Left hindlimb (tissue), 1 donor: ENCODE data around the gene RAD17.
"Not testable (repeated sequence)": the region's sequence is repeated elsewhere in the genome, so short reads cannot be mapped to it uniquely, and the experiment has no call there.

Experiments
- DNase-seq: peaks from one replicate; pipeline ENCODE4 v3.0.0-alpha.2; 2018

RAD17 gene

GRCh38 chr5:69404659-69405330 lies 35.2 kb downstream of the RAD17 start:
- DNase-seq = no peak

- DNase-seq = peak; percentile 44
Observed at GRCh38 chr5:69414885-69415583, 45.4 kb downstream of the RAD17 start, which contains the start of gene MARVELD2. Gene MARVELD2 (plus strand): TSS chr5:69415116. CDS start chr5:69419386, 4,270 bp downstream.

GRCh38 chr5:69415584-69415958 lies 46.0 kb downstream of the RAD17 start:
- DNase-seq = no peak

- no peak for DNase-seq
Observed at GRCh38 chr5:69416180-69416579, 46.6 kb downstream of the RAD17 start.

GRCh38 chr5:69416699-69417098 lies 47.1 kb downstream of the RAD17 start:
- DNase-seq = no peak

- no peak for DNase-seq
Observed at GRCh38 chr5:69418554-69418953, 48.9 kb downstream of the RAD17 start.

GRCh38 chr5:69431424-69432303 lies 62.0 kb downstream of the RAD17 start:
- DNase-seq = no peak

GRCh38 chr5:69432412-69433206 lies 63.0 kb downstream of the RAD17 start:
- no peak for DNase-seq

- not testable (repeated sequence) for DNase-seq
Observed at GRCh38 chr5:69435276-69435884, 65.8 kb downstream of the RAD17 start.

- no peak for DNase-seq
Observed at GRCh38 chr5:69444127-69444754, 74.6 kb downstream of the RAD17 start.

GRCh38 chr5:69449511-69449910 lies 79.9 kb downstream of the RAD17 start:
- no peak for DNase-seq

GRCh38 chr5:69450116-69450515 lies 80.5 kb downstream of the RAD17 start:
- no peak for DNase-seq

- DNase-seq = not testable (repeated sequence)
Observed at GRCh38 chr5:69450527-69450926, 80.9 kb downstream of the RAD17 start.

- no peak for DNase-seq
Observed at GRCh38 chr5:69451941-69452647, 82.5 kb downstream of the RAD17 start.

- not testable (repeated sequence) for DNase-seq
Observed at GRCh38 chr5:69453487-69453886, 83.9 kb downstream of the RAD17 start.

- DNase-seq = no peak
Observed at GRCh38 chr5:69454460-69455249, 85.0 kb downstream of the RAD17 start.

- DNase-seq = not testable (repeated sequence)
Observed at GRCh38 chr5:69455428-69455988, 85.9 kb downstream of the RAD17 start.

- no peak for DNase-seq
Observed at GRCh38 chr5:69462170-69462569, 92.6 kb downstream of the RAD17 start.
